Measurements from ENCODE around the gene PPIF. TPM values are rescaled to one million over a fixed set of nuclear protein-coding genes. Genes with fewer than 3 reads are reported as not detected.

Gene PPIF
- total RNA-seq, 1 experiment from 2014 or later: 80.9 TPM

GRCh38 chr10:79344502-79345195 is 2.6 kb upstream of the PPIF start:
- ATAC-seq: no peak
- Mint-ChIP-seq H3K4me1 (peaks cover 8% of the 10 kb centered on the region), H3K4me3 (no peak overlapping the region), H3K36me3 (peaks cover 2% of the 10 kb centered on the region), H3K27ac (no peak overlapping the region), H3K27me3 (ENCODE audit: low read depth) (no peaks in the 10 kb centered on the region; the same call in 1 of the 2 replicates), H3K9me3 (no peaks in the 10 kb centered on the region)
- no peak for DNase-seq (ENCODE audit: low spot score)
- ChIA-PET CTCF (interaction anchor here (1.0 to 1.2 kb wide), 5 partner anchors 8 to 143 kb away, joined by 3 to 5 read pairs (median 3); no protein-coding TSS in a partner anchor), POLR2A (no interaction called here)
- TF ChIP-seq TP53 (CRISPR knock-in tag; IDR thresholded peaks at IDR 0.05) (no peak), GRHL2 (CRISPR knock-in tag; IDR thresholded peaks at IDR 0.05; ENCODE audit: insufficient replicate concordance, severe bottlenecking) (no peak), TEAD1 (CRISPR knock-in tag; IDR thresholded peaks at IDR 0.05) (no peak), ZNF512 (CRISPR knock-in tag; IDR thresholded peaks at IDR 0.05; ENCODE audit: borderline replicate concordance) (no peak), ZNF425 (CRISPR knock-in tag; conservative IDR thresholded peaks at IDR 0.05) (no peak), SP1 (CRISPR knock-in tag; conservative IDR thresholded peaks at IDR 0.05) (no peak), MLX (CRISPR knock-in tag; IDR thresholded peaks at IDR 0.05) (no peak), IRF2 (CRISPR knock-in tag; IDR thresholded peaks at IDR 0.05; ENCODE audit: borderline replicate concordance, low read depth) (no peak), ZSCAN18 (CRISPR knock-in tag; IDR thresholded peaks at IDR 0.05) (no peak), SMAD3 (CRISPR knock-in tag; IDR thresholded peaks at IDR 0.05; ENCODE audit: borderline replicate concordance) (no peak), HMGXB4 (CRISPR knock-in tag; IDR thresholded peaks at IDR 0.05) (no peak), MAX (CRISPR knock-in tag; IDR thresholded peaks at IDR 0.05) (no peak), HMGA2 (CRISPR knock-in tag; IDR thresholded peaks at IDR 0.05) (no peak), MXD4 (CRISPR knock-in tag; IDR thresholded peaks at IDR 0.05; ENCODE audit: borderline replicate concordance) (no peak), AR (CRISPR knock-in tag; IDR thresholded peaks at IDR 0.05) (no peak), JUN (CRISPR knock-in tag; IDR thresholded peaks at IDR 0.05) (no peak), ZNF138 (CRISPR knock-in tag; conservative IDR thresholded peaks at IDR 0.05) (no peak), ZNF317 (CRISPR knock-in tag; IDR thresholded peaks at IDR 0.05; ENCODE audit: borderline replicate concordance, low read depth) (no peak), NFATC4 (CRISPR knock-in tag; IDR thresholded peaks at IDR 0.05) (no peak)

Data from WTC11 (cell line).